GM18861 (cell line): ENCODE measurements around the gene NEFH.
"Not testable (repeated sequence)": the region's sequence is repeated elsewhere in the genome, so short reads cannot be mapped to it uniquely, and the experiment has no call there.

Experiments used
- ATAC-seq: cut with Tn5 transposase; IDR thresholded peaks from one replicate; pipeline ENCODE4 v1.9.1; 2021; ENCODE audit not compliant: unreplicated experiment

Gene NEFH

GRCh38 chr22:29479417-29480261 is at the start of gene NEFH:
Gene NEFH (plus strand): TSS chr22:29480218. CDS start chr22:29480263, 45 bp downstream.
- no peak for ATAC-seq

- ATAC-seq = no peak
These were observed 48.0 kb upstream of the NEFH start for GRCh38 chr22:29431986-29432385.

- no peak for ATAC-seq
These were observed 46.2 kb upstream of the NEFH start for GRCh38 chr22:29433856-29434255.

GRCh38 chr22:29434288-29434687 is 45.7 kb upstream of the NEFH start:
- no peak for ATAC-seq

GRCh38 chr22:29435236-29436136 is 44.5 kb upstream of the NEFH start:
- no peak for ATAC-seq

GRCh38 chr22:29438283-29438682 is 41.7 kb upstream of the NEFH start, which contains the start of gene RFPL1:
Gene RFPL1 (plus strand): TSS chr22:29438583.
- ATAC-seq = not testable (repeated sequence)

GRCh38 chr22:29442976-29443375 is 37.0 kb upstream of the NEFH start:
- no peak for ATAC-seq

- ATAC-seq = no peak
These were observed 36.6 kb upstream of the NEFH start for GRCh38 chr22:29443452-29443851.

- ATAC-seq = no peak
These were observed 35.9 kb upstream of the NEFH start for GRCh38 chr22:29443861-29444792.

GRCh38 chr22:29445508-29445907 is 34.5 kb upstream of the NEFH start:
- no peak for ATAC-seq

- no peak for ATAC-seq
These were observed 32.1 kb upstream of the NEFH start for GRCh38 chr22:29447906-29448305.

- no peak for ATAC-seq
These were observed 30.6 kb upstream of the NEFH start for GRCh38 chr22:29449296-29449875.

- ATAC-seq = no peak
These were observed 29.8 kb upstream of the NEFH start for GRCh38 chr22:29450222-29450621.

GRCh38 chr22:29451863-29452262 is 28.2 kb upstream of the NEFH start:
- no peak for ATAC-seq

- ATAC-seq = no peak
These were observed 25.7 kb upstream of the NEFH start for GRCh38 chr22:29454276-29454675.

- ATAC-seq = no peak
These were observed 23.8 kb upstream of the NEFH start for GRCh38 chr22:29456211-29456671.

GRCh38 chr22:29457730-29458129 is 22.3 kb upstream of the NEFH start:
- ATAC-seq = no peak

- no peak for ATAC-seq
These were observed 21.5 kb upstream of the NEFH start for GRCh38 chr22:29458551-29458950.

GRCh38 chr22:29459773-29460172 is 20.2 kb upstream of the NEFH start:
- ATAC-seq = no peak

GRCh38 chr22:29461263-29461662 is 18.8 kb upstream of the NEFH start:
- ATAC-seq = no peak
